ENCODE results near the gene PARD3B. TPM values are rescaled to one million over a fixed set of nuclear protein-coding genes. Genes with fewer than 3 reads are reported as not detected.

PARD3B gene
- total and polyA plus RNA-seq, 2 of the 13 experiments (the other 11 are each of a cell fraction or from before 2014, with no cell fraction given): 0.71 to 2.3 TPM

- Histone ChIP-seq H3K9me3 (ENCODE audit: low read length) (no peaks in the 10 kb centered on the region), H3K4me2 (ENCODE audit: low read depth, low read length) (no peak overlapping the region), H3K79me2 (ENCODE audit: insufficient read depth, low read length) (no peaks in the 10 kb centered on the region), H3K9ac (ENCODE audit: insufficient read depth, low read depth, low read length) (no peak overlapping the region), H3K27me3 (ENCODE audit: control insufficient read depth in 1 of 2, insufficient read depth in 2 of 2, low read length in 2 of 2) (no peaks in the 10 kb centered on the region), H2AFZ (ENCODE audit: low read length) (no peak overlapping the region), H3K36me3 (replicated peaks in 1 of 2; ENCODE audit: control insufficient read depth in 1 of 2, insufficient read depth in 2 of 2, low read length in 2 of 2) (no peaks in the 10 kb centered on the region), H3K4me1 (ENCODE audit: insufficient read depth, low read length) (no peaks in the 10 kb centered on the region; the same call in 1 of the 2 replicates), H4K20me1 (ENCODE audit: insufficient read depth, low read length) (no peaks in the 10 kb centered on the region), H3K27ac (ENCODE audit: extremely low read length, insufficient read depth, low read length) (no peak overlapping the region), H3K4me3 (replicated peaks in 1 of 3; ENCODE audit: insufficient read depth in 1 of 3, low read depth in 2 of 3, low read length in 3 of 3) (no peak overlapping the region)
- DNase-seq (ENCODE audit: low spot score): no peak
- in situ Hi-C loops (cut with HindIII; ENCODE audit: extremely low pct_ligation_motif_present, low pct_unique_long_range_greater_than_20kb) (no loop called here), intact Hi-C loops (cut with micrococcal nuclease; ENCODE audit: unreplicated experiment) (no loop called here)
- no peak for FAIRE-seq
- WGBS (ENCODE audit: low lambda C conversion rate): 13% methylated on average over 1 of the region's 1 CpG
- no TSS peak for BruUV-seq (replicated peaks)
- ChIA-PET CTCF (ENCODE audit: low intra/inter-chr PET ratio, low total read pairs) (no interaction called here), POLR2A (interaction anchor here (2.0 kb wide), 1 partner anchor 25 kb away, joined by 6 read pairs; the partner anchor contains the start of gene PARD3B)
- no peak for TF ChIP-seq ELF3 (CRISPR knock-in tag; IDR thresholded peaks at IDR 0.05)
- no peak for TF ChIP-seq ETV5 (CRISPR knock-in tag; IDR thresholded peaks at IDR 0.05; ENCODE audit: borderline replicate concordance)
- no peak for TF ChIP-seq ZNF225 (CRISPR knock-in tag; IDR thresholded peaks at IDR 0.05)
- TF ChIP-seq, protein P1, sequence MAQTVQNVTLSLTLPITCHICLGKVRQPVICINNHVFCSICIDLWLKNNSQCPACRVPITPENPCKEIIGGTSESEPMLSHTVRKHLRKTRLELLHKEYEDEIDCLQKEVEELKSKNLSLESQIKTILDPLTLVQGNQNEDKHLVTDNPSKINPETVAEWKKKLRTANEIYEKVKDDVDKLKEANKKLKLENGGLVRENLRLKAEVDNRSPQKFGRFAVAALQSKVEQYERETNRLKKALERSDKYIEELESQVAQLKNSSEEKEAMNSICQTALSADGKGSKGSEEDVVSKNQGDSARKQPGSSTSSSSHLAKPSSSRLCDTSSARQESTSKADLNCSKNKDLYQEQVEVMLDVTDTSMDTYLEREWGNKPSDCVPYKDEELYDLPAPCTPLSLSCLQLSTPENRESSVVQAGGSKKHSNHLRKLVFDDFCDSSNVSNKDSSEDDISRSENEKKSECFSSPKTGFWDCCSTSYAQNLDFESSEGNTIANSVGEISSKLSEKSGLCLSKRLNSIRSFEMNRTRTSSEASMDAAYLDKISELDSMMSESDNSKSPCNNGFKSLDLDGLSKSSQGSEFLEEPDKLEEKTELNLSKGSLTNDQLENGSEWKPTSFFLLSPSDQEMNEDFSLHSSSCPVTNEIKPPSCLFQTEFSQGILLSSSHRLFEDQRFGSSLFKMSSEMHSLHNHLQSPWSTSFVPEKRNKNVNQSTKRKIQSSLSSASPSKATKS (CRISPR knock-in tag; IDR thresholded peaks at IDR 0.05): no peak
- TF ChIP-seq SSRP1 (CRISPR knock-in tag; IDR thresholded peaks at IDR 0.05): no peak
- TF ChIP-seq, protein P2, sequence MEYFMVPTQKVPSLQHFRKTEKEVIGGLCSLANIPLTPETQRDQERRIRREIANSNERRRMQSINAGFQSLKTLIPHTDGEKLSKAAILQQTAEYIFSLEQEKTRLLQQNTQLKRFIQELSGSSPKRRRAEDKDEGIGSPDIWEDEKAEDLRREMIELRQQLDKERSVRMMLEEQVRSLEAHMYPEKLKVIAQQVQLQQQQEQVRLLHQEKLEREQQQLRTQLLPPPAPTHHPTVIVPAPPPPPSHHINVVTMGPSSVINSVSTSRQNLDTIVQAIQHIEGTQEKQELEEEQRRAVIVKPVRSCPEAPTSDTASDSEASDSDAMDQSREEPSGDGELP (IDR thresholded peaks at IDR 0.05; ENCODE audit: borderline replicate concordance, low read depth): no peak
- TF ChIP-seq ZNF616 (CRISPR knock-in tag; IDR thresholded peaks at IDR 0.05; ENCODE audit: low read depth): no peak
- no peak for TF ChIP-seq ZBTB20 (CRISPR knock-in tag; IDR thresholded peaks at IDR 0.05; ENCODE audit: borderline replicate concordance, low read depth)
- no peak for TF ChIP-seq YEATS2 (CRISPR knock-in tag; IDR thresholded peaks at IDR 0.05; ENCODE audit: borderline replicate concordance)
- ATAC-seq: no peak
Observed at GRCh38 chr2:204570421-204570820, 25.1 kb downstream of the PARD3B start.

Data from HepG2 (cell line).